ENCODE data around the gene ARHGAP30. TPM values are rescaled to one million over a fixed set of nuclear protein-coding genes. Genes with fewer than 3 reads are reported as not detected.

The ARHGAP30 gene
- total RNA-seq, 3 donors from 2014 or later = 3.8 to 9.0 (median 8.1) TPM

GRCh38 chr1:161080441-161081405 lies 11.0 kb upstream of the ARHGAP30 start:
- TF ChIP-seq CTCF (IDR thresholded peaks at IDR 0.05) = no peak
- intact Hi-C loops (cut with DNase I, micrococcal nuclease) = no loop called here
- DNase-seq (no peak), ATAC-seq (no peak)
- H3K9me3 ChIP-seq = no peaks in the 10 kb centered on the region
- H3K4me3 ChIP-seq = no peak overlapping the region
- H3K4me1 ChIP-seq (ENCODE audit: low read depth) = peaks cover 7% of the 10 kb centered on the region
- H3K36me3 ChIP-seq (ENCODE audit: low read depth) = no peaks in the 10 kb centered on the region

DNA sequence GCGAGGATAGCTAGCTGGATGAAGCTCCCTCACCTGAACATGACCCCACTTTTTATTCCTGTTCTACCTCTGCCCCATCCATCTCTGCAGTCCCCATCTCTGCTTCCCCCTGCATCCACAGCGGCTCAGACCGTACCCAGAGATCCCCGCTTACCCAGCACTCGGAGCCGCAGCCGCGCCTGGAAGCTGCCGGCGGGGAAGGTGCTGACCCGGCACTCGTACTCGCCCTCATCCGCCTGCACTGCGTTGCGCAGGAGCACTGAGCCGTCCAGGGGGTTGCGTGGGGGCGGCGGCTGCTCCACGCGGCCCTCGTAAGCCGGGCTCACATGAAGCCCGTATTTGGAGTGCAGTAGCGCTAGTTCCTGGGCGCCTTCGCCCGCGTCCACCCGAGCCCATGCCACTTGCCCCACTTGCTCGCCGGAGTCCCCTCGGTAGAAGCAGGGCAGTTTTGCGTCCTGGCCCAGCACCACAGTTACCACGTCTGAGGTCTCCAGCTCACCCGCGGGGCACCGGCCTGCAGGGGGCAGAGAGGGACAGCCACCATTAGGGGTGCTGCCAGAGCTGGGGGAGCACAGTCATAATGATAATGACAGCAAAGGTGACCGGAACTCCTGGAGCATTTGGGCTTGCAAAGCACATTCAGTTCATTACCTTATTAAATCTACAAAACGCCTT lies 9.9 kb upstream of the ARHGAP30 start:
- ATAC-seq (no peak), DNase-seq (no peak)
- no peak for TF ChIP-seq CTCF (IDR thresholded peaks at IDR 0.05)
- Histone ChIP-seq H3K9me3 (no peaks in the 10 kb centered on the region), H3K36me3 (ENCODE audit: low read depth) (no peaks in the 10 kb centered on the region), H3K4me3 (no peak overlapping the region), H3K4me1 (ENCODE audit: low read depth) (peaks cover 7% of the 10 kb centered on the region)
- intact Hi-C loops (cut with DNase I, micrococcal nuclease) = no loop called here

DNA sequence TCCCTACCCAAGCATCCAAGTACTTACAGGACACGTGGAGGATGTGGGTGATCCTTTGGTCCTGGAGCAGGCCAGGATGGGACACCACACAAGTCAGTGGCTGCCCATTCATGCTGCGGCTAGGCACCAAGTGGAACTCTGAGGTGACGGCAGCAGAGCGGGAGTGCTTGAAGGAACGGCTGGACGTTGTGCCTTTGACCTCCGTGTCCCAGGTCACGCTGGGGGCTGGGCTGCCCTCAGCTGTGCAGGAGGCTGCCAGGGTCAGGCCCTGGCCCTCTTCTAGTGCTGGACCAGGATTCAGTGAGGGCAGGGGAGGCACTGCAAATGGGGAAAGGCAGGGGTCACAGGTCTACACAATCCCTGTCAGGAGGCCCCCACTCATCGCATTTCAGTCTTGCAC lies 7.7 kb upstream of the ARHGAP30 start:
- intact Hi-C loops (cut with DNase I, micrococcal nuclease) = no loop called here
- Histone ChIP-seq H3K4me3 (no peak overlapping the region), H3K9me3 (no peaks in the 10 kb centered on the region), H3K4me1 (ENCODE audit: low read depth) (no peaks in the 10 kb centered on the region), H3K36me3 (ENCODE audit: low read depth) (no peaks in the 10 kb centered on the region)
- DNase-seq (no peak), ATAC-seq (no peak)
- no peak for TF ChIP-seq CTCF (IDR thresholded peaks at IDR 0.05)

DNA sequence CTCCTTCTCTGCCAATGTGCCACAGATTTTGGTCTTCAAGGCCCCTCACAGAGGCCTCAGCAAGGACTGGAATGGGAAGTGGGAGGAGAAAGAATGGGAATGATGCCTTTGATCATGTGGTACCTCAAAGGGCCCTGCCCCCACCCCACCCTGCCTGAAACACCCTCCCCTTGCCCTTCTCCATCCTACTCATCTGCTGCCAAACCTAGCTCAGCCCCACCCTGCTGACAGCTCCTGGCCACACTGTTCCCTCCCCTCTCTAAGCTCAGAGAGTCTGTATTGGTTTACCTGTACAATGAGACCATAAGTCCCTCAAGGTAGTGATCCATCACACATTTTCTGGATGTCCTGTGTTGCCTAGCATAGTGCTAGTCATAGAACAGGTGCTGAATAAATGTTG lies 6.7 kb upstream of the ARHGAP30 start:
- Histone ChIP-seq H3K4me3 (no peak overlapping the region), H3K4me1 (ENCODE audit: low read depth) (no peaks in the 10 kb centered on the region), H3K36me3 (ENCODE audit: low read depth) (no peaks in the 10 kb centered on the region), H3K9me3 (no peaks in the 10 kb centered on the region)
- ATAC-seq (no peak), DNase-seq (no peak)
- no peak for TF ChIP-seq CTCF (IDR thresholded peaks at IDR 0.05)
- intact Hi-C loops (cut with DNase I, micrococcal nuclease) = no loop called here

DNA sequence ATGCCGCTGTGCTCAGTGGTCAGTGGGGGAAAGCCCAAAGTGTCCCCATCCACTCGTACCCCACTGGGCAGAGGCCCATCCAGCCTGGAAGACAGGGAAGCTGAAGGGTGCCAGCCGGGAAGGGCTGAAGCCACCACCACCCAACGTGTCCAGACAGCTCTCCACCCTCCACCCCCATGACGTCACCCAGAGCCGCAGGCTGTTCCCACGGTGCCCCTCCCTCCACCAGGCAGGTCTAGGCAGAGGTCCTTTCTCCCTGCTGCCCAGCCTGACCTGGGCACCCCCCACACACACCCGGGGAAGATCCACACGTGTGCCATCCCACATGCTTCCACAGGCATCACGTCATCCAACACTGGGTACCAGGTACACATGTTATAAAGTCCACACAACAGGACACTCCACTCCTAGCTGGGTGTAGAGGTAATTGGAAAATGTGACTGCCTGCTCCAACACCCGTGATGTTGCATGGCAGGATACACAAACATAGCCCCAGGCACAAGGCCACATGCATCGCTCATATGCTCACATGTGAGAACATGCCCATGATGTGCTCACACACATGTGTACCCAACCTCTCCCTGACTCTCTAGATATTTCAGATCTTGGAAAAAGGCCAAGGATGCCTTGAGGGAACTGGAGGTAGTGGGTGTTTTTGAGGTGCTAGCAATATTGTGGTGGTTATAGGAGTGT lies 5.1 kb upstream of the ARHGAP30 start:
- no peak for ATAC-seq
- intact Hi-C loops (cut with DNase I, micrococcal nuclease) = no loop called here
- no peak for TF ChIP-seq CTCF (IDR thresholded peaks at IDR 0.05)

More for the DNA sequence above, 5.1 kb upstream of the ARHGAP30 start:
- H3K9me3 ChIP-seq = no peaks in the 10 kb centered on the region
- no peaks in the 10 kb centered on the region for H3K4me1 ChIP-seq (ENCODE audit: low read depth)
- no peaks in the 10 kb centered on the region for H3K36me3 ChIP-seq (ENCODE audit: low read depth)
- DNase-seq = no peak
- no peak overlapping the region for H3K4me3 ChIP-seq
